Activated naive CD8-positive, alpha-beta T cell treated with anti-CD3 and anti-CD28 coated beads, Interleukin-2, amount 50 U/mL, for 24 hours (primary cell): Measurements from ENCODE around the gene TCF25.
A peak's percentile ranks its signal among the peaks of the same experiment; 100 is the strongest.
"Not testable (repeated sequence)": the region's sequence is repeated elsewhere in the genome, so short reads cannot be mapped to it uniquely, and the experiment has no call there.

Experiments used
- ATAC-seq: fragments of 150-1000 bp; cut with Tn5 transposase; one replicate; pipeline ENCODE4 v1.10.0; 2021
- DNase-seq: peaks from one replicate; pipeline ENCODE4 v3.0.0; 2021
- H3K27ac Mint-ChIP-seq: one replicate; pipeline ENCODE4 v1.8.0; 2021; ENCODE audit warnings: mild to moderate bottlenecking, mixed read lengths
- H3K27me3 Mint-ChIP-seq: one replicate; pipeline ENCODE4 v1.8.0; 2021; ENCODE audit warnings: mixed read lengths
- H3K36me3 Mint-ChIP-seq: one replicate; pipeline ENCODE4 v1.8.0; 2021; ENCODE audit warnings: low read depth, mixed read lengths
- H3K4me1 Mint-ChIP-seq: one replicate; pipeline ENCODE4 v1.8.0; 2021; ENCODE audit warnings: mixed read lengths
- H3K4me3 Mint-ChIP-seq: one replicate; pipeline ENCODE4 v1.8.0; 2021; ENCODE audit warnings: mild to moderate bottlenecking, moderate library complexity, mixed read lengths
- H3K9me3 Mint-ChIP-seq: one replicate; pipeline ENCODE4 v1.8.0; 2021; ENCODE audit warnings: mixed read lengths

Gene TCF25

DNA sequence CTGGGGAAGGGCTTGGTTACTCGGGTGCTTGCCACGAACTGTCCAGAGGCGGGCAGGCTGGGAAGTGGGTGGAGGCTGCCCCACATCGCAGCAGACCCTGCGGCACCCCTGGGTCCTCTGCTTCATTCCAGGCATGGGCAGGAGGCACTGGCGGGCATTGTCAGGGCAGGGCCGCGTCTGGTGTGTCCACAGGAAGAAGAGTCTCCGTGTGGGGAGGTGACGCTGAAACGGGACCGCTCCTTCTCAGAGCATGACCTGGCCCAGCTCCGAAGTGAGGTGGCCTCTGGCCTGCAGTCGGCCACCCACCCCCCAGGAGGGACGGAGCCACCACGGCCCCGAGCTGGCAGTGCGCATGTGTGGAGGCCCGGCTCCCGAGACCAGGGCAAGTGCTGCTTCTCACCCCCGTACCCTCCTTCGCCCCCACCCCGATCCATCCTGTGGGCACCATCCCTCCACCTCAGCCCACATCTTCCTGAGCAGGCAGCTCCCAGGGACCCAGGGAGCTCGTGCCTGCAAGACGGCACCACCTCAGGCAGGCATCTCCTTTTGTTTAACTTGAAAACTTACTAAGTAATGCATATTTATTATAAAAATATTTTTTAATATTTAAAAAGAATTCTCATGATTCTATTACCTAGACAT, 14.3 kb upstream of the TCF25 start:
- Mint-ChIP-seq H3K4me1 (peaks cover 21% of the 10 kb centered on the region), H3K4me3 (no peak overlapping the region), H3K36me3 (no peaks in the 10 kb centered on the region), H3K27me3 (peaks cover 2% of the 10 kb centered on the region), H3K9me3 (no peaks in the 10 kb centered on the region), H3K27ac (no peak overlapping the region)
- ATAC-seq (no peak), DNase-seq (no peak)

DNA sequence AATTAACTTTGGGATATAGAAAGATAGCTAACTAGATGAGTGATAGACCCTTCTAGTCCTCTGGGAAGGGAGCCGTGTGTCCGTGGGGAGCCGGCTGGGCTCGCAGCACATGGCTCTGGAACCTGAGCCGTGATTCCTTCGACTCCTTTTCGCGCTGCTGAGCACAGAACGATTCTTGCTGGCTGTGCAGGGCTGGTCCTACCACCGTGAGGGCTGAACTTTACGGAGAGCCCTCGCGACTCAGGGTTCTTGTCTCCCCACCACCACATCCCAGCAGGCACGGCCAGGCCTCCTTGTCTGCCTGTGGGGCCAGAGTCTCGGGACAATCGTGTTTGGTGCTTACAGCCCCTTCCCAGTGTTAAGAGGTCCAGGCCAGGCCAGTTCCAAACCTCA, 13.8 kb upstream of the TCF25 start:
- peaks cover 2% of the 10 kb centered on the region for H3K27me3 Mint-ChIP-seq

DNA sequence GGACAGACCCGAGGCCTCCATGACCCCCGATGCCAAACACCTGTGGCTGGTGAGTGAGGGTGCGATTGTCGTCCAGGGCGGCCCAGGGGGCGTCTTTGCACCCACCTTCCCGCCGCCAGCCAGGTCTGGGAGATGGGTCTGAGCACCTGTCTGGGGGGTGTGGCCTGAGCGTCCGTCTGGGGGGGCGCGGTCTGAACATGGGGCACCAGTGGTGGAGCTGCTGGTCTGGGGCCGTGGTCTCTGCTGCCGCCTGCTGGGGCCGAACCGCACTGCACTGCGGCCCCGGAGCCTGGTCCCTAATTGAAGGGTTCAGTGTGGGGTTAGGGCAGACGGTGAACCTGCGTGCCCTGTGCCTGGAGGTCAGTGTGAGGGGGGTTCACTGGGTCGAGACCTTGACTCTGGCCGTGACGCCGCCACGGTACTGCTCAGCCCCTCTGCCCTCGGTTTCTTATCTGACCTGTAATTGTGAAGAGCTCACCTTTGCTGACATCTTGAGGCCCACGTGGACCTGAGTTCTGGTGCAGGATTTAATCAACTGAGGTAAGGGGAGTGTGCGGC, 12.6 kb upstream of the TCF25 start:
- H3K27ac Mint-ChIP-seq, result no peak overlapping the region
- ATAC-seq (peak; percentile 81), DNase-seq (peak; percentile 86)
- H3K4me3 Mint-ChIP-seq, result no peak overlapping the region
- H3K4me1 Mint-ChIP-seq, result peaks cover 28% of the 10 kb centered on the region
- no peaks in the 10 kb centered on the region for H3K9me3 Mint-ChIP-seq
- H3K36me3 Mint-ChIP-seq, result no peaks in the 10 kb centered on the region
- H3K27me3 Mint-ChIP-seq, result peaks cover 2% of the 10 kb centered on the region

More for the DNA sequence above, 13.8 kb upstream of the TCF25 start:
- DNase-seq (no peak), ATAC-seq (no peak)
- peaks cover 26% of the 10 kb centered on the region for H3K4me1 Mint-ChIP-seq
- no peak overlapping the region for H3K4me3 Mint-ChIP-seq
- H3K27ac Mint-ChIP-seq, result no peak overlapping the region
- no peaks in the 10 kb centered on the region for H3K36me3 Mint-ChIP-seq
- no peaks in the 10 kb centered on the region for H3K9me3 Mint-ChIP-seq

DNA sequence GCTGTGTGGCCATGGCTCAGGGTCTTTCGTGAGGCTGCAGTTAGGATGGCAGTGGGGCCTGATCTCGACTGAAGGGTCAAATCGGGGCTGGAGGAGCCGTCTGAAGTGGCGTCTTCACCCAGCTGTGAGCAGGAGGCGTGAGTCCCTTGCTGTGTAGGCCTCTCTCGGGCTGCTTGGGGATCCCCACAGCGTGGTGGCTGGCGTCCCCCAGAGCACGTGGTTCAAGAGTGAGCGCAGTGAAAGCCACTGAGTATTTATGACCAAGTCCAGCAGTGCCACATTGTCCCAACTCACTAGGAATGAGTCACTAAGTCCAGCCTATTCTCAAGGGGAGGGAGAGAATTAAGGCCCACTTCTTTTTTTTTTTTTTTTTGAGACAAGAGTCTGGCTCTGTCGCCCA, 11.7 kb upstream of the TCF25 start:
- no peaks in the 10 kb centered on the region for H3K9me3 Mint-ChIP-seq
- peaks cover 28% of the 10 kb centered on the region for H3K4me1 Mint-ChIP-seq
- H3K27ac Mint-ChIP-seq, result no peak overlapping the region
- ATAC-seq (no peak), DNase-seq (no peak)
- H3K4me3 Mint-ChIP-seq, result no peak overlapping the region
- peaks cover 2% of the 10 kb centered on the region for H3K27me3 Mint-ChIP-seq
- no peaks in the 10 kb centered on the region for H3K36me3 Mint-ChIP-seq

DNA sequence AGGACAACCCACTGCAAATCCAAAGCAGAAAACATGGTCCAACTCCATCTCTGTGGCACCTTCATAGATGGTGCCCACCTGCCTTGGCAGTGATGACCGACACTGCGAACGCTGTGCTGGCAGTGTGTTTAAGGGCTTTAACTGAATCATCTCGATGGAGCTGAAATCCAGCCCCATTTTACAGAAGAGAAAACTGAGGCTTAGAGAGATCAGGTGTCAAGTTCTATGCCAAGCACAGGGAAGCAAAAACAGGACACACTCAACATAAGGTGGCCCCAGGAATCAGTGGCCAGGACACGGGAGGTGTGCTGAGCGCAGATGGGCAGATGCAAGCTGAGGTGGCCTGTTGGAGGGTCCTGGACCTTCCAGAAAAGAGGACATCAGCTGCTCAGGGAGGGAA, 10.7 kb upstream of the TCF25 start:
- Mint-ChIP-seq H3K27ac (no peak overlapping the region), H3K27me3 (peaks cover 2% of the 10 kb centered on the region), H3K4me1 (peaks cover 28% of the 10 kb centered on the region), H3K9me3 (no peaks in the 10 kb centered on the region), H3K36me3 (no peaks in the 10 kb centered on the region), H3K4me3 (peak overlapping the region; percentile 63)
- no peak for ATAC-seq
- DNase-seq, result no peak

DNA sequence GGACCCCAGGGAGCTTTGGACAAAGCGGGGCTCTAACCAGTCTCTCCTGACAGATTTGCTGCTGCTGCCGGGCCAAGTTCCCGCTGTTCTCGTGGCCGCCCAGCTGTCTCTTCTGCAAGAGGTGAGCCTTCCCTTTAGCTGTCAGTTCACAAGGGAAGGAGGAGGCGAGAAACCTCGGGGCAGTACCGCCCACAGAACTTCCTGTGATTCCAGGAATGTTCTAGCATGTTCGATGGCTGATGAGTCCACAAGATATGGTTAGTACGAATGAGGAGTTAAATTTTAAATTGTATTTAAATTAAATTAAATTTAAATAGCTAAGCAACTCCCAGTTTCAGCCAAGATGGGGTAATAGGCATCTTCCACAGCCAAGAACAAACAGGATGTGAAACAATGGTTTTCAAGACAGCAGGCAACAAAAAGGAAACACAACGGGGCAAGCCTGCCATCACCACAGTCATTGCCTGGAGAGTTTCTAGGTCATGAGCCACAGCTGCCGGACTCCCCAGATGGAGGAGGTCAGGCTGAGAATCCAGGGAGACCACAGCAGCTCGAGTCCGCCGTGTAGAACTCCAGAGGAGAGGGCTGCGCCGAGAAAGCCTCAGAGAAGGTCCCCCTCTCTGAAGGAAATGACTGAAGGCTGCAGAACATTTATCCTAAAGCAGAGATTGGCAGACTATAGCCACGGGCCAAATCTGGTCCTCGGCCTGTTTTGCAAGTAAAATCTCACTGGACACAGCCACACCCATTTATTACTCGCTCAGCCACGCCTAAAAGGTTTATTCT, 9.5 kb upstream of the TCF25 start:
- peak overlapping the region; percentile 85 for H3K27ac Mint-ChIP-seq
- H3K9me3 Mint-ChIP-seq, result no peaks in the 10 kb centered on the region
- DNase-seq, result peak; percentile 36
- peak overlapping the region; percentile 52 for H3K4me3 Mint-ChIP-seq
- H3K27me3 Mint-ChIP-seq, result no peaks in the 10 kb centered on the region
- peak; percentile 52 for ATAC-seq
- H3K4me1 Mint-ChIP-seq, result peaks cover 28% of the 10 kb centered on the region
- H3K36me3 Mint-ChIP-seq, result peaks cover 3% of the 10 kb centered on the region

DNA sequence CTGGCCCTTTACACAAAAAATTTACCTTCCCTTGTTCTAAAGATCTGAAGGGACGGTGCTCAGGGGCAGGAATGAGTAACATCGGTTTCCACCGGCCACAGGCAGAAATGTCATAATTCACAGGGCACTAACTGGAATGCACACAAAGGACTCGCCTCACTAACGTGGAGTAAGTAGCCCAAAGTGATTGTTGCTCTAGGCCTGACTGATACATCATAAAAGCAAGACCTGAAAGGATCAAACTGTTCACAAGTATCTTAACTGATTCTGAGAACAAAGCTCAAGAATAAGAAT, 8.9 kb upstream of the TCF25 start:
- H3K36me3 Mint-ChIP-seq, result peaks cover 3% of the 10 kb centered on the region
- no peak overlapping the region for H3K4me3 Mint-ChIP-seq
- ATAC-seq (peak; percentile 26), DNase-seq (no peak)
- H3K9me3 Mint-ChIP-seq, result no peaks in the 10 kb centered on the region
- no peaks in the 10 kb centered on the region for H3K27me3 Mint-ChIP-seq
- H3K4me1 Mint-ChIP-seq, result peaks cover 28% of the 10 kb centered on the region
- peak overlapping the region; percentile 85 for H3K27ac Mint-ChIP-seq

DNA sequence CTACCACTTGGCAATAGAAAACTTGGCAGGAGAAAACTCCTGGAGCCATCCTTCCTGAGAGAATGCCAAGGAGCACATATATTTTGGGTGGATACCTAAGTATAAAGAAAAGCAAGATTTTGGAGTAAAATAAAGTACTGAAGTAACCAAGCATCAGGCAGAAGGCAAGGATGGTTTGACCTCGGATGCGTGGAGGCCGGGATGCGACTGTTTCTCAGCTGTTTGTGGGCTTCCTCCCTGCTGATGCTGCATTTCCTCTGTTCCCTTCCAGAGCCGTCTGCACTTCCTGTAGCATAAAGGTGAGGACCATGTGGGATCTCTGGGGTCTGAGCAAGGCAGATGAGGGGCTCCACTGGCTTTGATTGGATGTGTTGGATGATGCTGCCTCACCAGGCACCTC, 5.5 kb upstream of the TCF25 start:
- H3K27me3 Mint-ChIP-seq, result no peaks in the 10 kb centered on the region
- H3K4me3 Mint-ChIP-seq, result no peak overlapping the region
- H3K36me3 Mint-ChIP-seq, result peaks cover 3% of the 10 kb centered on the region
- ATAC-seq (no peak), DNase-seq (no peak)
- H3K27ac Mint-ChIP-seq, result no peak overlapping the region
- no peaks in the 10 kb centered on the region for H3K9me3 Mint-ChIP-seq
- peaks cover 23% of the 10 kb centered on the region for H3K4me1 Mint-ChIP-seq

DNA sequence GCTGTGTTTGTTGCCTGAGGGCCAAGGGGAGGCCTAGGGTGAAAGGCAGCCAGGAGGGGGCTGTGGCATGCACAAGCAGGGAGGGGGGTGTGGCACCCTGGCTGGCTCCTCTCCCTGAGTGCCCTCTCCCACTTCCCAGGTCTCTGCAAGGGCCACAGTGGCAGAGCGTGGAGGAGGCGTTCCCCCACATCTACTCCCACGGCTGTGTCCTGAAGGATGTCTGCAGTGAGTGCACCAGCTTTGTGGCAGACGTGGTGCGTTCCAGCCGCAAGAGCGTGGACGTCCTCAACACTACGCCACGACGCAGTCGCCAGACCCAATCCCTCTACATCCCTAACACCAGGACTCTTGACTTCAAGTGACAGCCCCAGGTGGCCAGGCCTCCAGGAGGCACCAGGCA, 3.5 kb upstream of the TCF25 start:
- no peaks in the 10 kb centered on the region for H3K9me3 Mint-ChIP-seq
- peaks cover 12% of the 10 kb centered on the region for H3K4me1 Mint-ChIP-seq
- ATAC-seq (no peak), DNase-seq (no peak)
- H3K4me3 Mint-ChIP-seq, result no peak overlapping the region
- H3K36me3 Mint-ChIP-seq, result peaks cover 7% of the 10 kb centered on the region
- H3K27me3 Mint-ChIP-seq, result no peaks in the 10 kb centered on the region
- no peak overlapping the region for H3K27ac Mint-ChIP-seq

DNA sequence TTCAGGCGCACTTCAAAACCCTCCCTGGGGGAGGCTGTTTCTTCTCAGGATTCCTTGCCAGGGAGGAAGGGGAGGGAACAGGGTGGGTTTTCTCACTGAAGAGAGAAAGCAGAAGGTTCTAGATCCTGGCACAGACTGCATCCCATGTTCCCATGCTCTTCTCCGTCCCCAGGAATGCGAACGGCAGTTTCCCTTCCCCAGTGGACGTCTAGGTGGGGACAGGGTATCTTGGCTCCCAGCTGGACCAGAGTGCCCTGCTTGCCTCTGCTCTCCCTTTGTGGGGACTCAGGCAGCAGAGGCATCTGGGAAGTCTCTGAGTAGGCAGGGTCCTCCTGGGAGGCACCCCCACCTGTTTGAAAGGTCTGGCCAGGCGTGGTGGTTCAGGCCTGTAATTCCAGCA, 3.0 kb upstream of the TCF25 start:
- DNase-seq (no peak), ATAC-seq (no peak)
- Mint-ChIP-seq H3K27me3 (no peaks in the 10 kb centered on the region), H3K4me1 (peaks cover 17% of the 10 kb centered on the region), H3K9me3 (peaks cover 3% of the 10 kb centered on the region), H3K4me3 (no peak overlapping the region), H3K27ac (no peak overlapping the region), H3K36me3 (peaks cover 12% of the 10 kb centered on the region)

DNA sequence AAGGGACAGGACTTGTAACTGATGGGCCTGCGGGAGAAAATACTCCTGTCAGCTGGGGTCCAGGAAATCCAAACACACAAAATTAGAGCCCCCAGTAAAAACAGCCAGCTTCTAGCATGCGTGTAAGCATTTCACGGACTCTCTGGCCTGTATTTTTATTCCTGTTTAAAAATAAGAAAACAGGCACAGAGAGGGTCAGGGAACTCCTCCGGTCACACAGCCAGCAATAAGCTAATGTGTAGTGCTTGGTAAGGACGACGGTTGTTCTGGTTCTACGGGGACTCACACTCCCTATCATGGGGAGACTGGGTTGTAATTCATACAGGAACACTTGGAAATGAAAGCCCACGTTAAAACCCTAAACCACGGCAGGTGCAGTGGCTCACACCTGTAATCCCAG, 1.5 kb upstream of the TCF25 start:
- no peak for DNase-seq

DNA sequence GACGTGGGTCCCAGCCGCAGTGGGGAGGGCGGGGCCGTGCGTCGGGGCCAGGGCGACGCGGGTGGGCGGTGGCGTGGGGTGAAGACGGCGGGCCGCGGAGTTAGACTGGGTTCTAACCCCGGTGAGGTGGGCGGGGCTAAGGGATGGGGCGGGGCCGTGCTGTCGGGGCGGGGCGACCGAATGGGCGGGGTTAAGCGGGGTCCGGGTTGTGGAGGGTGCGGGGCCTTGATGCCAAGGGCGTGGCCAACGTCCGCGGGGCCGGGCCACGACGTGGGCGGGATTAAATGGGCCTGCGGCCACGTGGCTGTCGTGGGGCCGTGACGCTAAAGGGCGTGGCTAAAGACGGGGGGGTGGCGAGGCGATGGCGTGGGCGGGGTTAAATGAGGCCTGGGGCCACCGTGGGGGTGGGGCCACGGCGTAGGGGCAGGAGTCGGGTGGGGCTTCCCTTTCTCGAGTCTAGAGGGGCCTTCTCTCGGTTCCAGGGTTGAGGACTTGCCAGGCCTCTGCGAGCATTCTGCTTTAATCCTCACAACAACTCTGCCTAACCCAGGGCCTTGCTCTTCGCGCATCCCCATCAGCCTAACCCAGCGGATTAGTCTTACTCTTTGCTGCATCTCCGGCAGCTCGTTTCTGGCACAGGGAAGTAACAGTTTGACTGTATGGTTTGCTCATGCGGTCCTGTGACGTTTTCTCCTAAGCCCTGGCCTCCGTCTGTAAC, 739 bp downstream of the TCF25 start:
- peak; percentile 97 for DNase-seq
- peaks cover 3% of the 10 kb centered on the region for H3K9me3 Mint-ChIP-seq
- H3K27ac Mint-ChIP-seq, result peak overlapping the region; percentile 95
- H3K36me3 Mint-ChIP-seq, result peaks cover 26% of the 10 kb centered on the region
- peak; percentile 79 for ATAC-seq
- H3K4me3 Mint-ChIP-seq, result peak overlapping the region; percentile 87
- peaks cover 19% of the 10 kb centered on the region for H3K4me1 Mint-ChIP-seq
- no peaks in the 10 kb centered on the region for H3K27me3 Mint-ChIP-seq

More for the DNA sequence above, 1.5 kb upstream of the TCF25 start:
- H3K36me3 Mint-ChIP-seq, result peaks cover 18% of the 10 kb centered on the region
- H3K4me1 Mint-ChIP-seq, result peaks cover 19% of the 10 kb centered on the region
- H3K27me3 Mint-ChIP-seq, result no peaks in the 10 kb centered on the region
- peaks cover 3% of the 10 kb centered on the region for H3K9me3 Mint-ChIP-seq
- ATAC-seq, result no peak
- peak overlapping the region; percentile 87 for H3K4me3 Mint-ChIP-seq
- H3K27ac Mint-ChIP-seq, result peak overlapping the region; percentile 95

DNA sequence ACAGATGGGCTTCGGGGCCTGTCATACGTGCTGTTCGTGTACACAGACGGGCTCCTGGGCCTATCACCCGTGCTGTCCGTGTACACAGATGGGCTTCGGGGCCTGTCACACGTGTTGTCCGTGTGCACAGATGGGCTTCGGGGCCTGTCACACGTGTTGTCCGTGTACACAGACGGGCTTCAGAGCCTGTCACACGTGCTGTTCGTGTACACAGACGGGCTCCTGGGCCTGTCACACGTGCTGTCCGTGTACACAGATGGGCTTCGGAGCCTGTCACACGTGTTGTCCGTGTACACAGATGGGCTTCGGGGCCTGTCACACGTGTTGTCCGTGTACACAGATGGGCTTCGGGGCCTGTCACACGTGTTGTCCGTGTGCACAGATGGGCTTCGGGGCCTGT, 5.7 kb downstream of the TCF25 start:
- H3K9me3 Mint-ChIP-seq, ATAC-seq, H3K27ac Mint-ChIP-seq, H3K4me3 Mint-ChIP-seq, H3K27me3 Mint-ChIP-seq, DNase-seq: not testable (repeated sequence)
- H3K4me1 Mint-ChIP-seq, result peaks cover 15% of the 10 kb centered on the region
- peaks cover 46% of the 10 kb centered on the region for H3K36me3 Mint-ChIP-seq

DNA sequence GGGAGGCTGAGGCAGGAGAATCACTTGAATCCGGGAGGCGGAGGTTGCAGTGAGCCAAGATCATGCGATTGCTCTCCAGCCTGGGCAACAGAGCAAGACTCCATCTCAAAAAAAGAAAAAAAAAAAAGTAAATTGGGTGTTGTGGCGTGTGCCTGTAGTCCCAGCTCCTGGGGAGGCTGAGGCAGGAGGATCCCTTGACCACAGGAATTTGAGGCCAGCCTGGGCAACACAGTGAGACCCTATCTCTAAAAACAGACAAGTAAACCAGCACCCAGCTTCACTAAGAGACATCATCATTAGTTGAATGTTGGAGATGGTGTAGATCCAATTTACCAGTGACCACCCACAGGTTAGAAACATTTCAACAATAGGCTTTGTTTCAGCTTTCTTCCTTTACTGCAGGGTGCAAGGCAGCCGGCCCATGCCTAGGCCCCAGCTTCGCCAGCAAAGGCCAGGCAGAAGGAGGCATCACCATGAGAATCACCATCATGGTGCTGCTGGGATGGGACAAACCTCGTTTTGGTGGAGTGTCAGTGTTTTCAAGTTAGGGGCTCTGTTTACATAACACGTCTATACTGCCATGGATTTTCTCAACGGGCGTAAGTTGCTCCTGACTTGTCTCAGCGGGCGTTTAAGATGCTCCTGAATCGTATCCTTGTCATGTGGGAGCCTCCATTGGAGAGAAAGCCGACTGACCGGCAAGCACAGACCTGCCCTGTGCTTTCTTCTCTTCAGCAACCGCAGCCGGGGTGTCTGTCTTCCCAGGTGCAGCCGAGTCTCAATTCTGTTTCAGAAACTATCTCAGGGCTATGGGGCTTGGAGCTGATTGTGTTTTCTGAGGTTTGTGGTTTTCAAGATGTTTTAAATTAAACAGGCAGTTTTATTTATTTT, 7.3 kb downstream of the TCF25 start:
- Mint-ChIP-seq H3K9me3 (no peaks in the 10 kb centered on the region), H3K27ac (no peak overlapping the region), H3K27me3 (no peaks in the 10 kb centered on the region), H3K36me3 (peaks cover 44% of the 10 kb centered on the region), H3K4me3 (no peak overlapping the region), H3K4me1 (peaks cover 4% of the 10 kb centered on the region)
- ATAC-seq (no peak), DNase-seq (no peak)
